GM18873 (cell line): ENCODE data around the gene IREB2.
"Not testable (repeated sequence)": the region's sequence is repeated elsewhere in the genome, so short reads cannot be mapped to it uniquely, and the experiment has no call there.

Source experiments
- ATAC-seq: cut with Tn5 transposase; IDR thresholded peaks from one replicate; pipeline ENCODE4 v1.9.1; 2021; ENCODE audit warnings: mild to moderate bottlenecking, moderate library complexity, moderate number of reproducible peaks; ENCODE audit not compliant: unreplicated experiment, low FRiP score

IREB2 gene

GRCh38 chr15:78460737-78461136 lies 22.7 kb downstream of the IREB2 start:
- ATAC-seq: no peak

- no peak for ATAC-seq
Observed at GRCh38 chr15:78461171-78461888, 23.3 kb downstream of the IREB2 start.

GRCh38 chr15:78469031-78469430 lies 31.0 kb downstream of the IREB2 start:
- no peak for ATAC-seq

GRCh38 chr15:78477295-78477694 lies 39.3 kb downstream of the IREB2 start:
- ATAC-seq: no peak

DNA sequence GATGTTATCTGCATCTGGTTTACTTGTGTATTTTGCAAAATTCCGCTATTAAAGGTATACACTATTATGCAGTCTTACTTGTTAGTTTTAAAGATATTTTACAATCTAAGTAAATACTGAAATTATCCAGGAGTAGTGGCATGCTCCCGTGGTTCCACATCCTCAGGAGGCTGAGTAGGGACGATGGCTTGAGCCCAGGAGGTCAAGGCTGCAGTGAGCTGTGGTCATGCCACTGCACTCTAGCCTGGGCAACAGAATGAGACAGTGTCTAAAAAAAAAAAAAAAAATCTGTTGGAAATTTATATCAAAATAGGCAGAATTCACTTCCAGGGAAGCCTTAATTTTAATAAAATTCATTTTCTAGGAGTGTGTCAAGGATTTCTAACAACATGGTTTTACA lies 41.6 kb downstream of the IREB2 start:
- no peak for ATAC-seq

DNA sequence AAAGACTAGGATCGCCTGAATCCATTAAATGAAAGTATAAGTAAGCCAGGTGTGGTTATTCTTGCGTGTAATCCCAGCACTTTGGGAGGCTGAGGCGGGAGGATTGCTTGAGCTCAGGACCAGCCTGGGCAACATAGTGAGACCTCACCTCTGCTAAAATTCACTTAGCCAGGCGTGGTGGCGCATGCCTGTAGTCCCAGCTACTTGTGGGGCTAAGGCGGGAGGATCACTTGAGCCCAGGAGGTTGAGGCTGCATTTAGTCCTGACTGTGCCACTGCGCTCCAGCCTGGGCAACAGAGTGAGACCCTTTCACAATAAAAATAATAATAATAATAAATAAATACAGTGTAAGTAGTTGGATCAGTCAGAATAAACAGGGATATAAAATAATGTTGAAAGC lies 43.9 kb downstream of the IREB2 start:
- ATAC-seq: no peak

GRCh38 chr15:78492872-78493271 lies 54.9 kb downstream of the IREB2 start:
- ATAC-seq: no peak

DNA sequence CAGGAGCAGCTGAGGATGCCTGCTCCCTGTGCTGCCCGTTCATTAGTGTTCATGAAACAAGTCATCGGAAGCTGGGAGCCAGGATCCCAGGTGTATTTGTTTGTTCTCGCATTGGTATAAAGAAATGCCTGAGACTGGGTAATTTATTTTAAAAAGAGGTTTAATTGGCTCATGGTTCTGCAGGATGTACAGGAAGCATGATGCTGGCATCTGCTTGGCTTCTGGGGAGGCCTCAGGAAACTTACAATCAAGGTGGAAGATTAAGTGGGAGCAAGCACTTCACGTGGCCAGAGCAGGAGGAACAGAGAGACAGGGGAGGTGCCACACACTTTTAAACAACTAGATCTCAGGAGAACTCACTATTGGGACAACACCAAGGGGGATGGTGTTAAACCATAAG lies 63.8 kb downstream of the IREB2 start:
- ATAC-seq: no peak

DNA sequence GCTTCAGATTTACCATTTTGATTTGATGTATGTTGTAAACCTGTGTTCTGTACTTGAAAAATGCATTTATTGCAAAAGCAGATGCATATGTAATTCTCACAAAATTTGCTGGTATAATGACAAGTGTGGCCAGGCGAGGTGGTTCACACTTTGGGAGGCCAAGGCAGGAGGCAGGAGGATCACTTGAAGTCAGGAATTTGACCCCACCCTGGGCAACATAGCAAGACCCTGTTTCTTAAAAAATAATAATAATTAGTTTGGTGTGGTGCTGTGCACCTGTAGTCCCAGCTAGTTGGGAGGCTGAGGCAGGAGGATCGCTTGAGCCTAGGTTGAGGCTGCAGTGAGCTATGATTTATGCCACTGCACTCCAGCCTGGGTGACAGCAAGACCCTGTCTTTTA lies 64.6 kb downstream of the IREB2 start:
- no peak for ATAC-seq

DNA sequence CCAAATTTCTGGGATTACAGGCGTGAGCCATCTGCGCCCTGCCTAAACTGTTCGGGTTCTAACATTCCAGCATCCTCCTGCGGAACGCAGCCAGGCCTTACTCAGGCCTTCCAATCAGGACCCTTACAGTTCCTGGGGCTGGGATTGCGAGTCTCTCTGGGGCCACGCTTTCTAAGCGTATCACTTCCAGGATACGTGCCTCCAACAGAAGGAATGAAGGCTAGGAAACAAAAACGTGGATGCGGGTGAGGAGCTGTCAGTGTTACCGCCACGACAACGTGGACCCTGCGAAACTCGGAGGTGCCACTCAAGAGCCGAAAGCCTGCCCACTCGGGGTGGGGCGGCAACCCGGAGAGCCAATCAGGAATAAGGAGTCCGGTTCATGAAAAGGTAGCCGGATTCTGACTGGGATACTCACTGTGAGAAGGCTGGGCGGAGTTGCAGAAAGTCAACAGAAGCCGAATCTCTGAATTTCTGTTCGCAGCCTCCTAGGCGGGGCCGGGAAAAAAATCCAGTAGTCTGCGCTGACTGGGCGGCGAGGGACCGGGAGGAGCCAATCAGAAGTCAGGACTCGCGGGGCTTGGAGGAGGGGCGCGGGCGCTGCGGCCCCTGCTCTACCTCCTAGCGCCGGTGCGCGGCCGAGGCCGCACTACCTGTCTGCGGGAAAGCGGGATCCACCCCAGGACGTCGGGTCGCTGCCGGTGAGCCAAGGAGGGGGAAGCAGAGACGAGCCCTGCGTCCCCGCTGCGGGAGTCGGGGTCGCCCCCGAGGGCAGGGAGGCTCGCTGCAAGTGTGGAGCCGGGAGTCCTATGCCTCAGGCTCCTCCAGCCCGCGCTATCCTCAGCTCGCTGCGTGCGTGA lies 69.2 kb downstream of the IREB2 start, which contains the start of gene HYKK:
TSS of gene HYKK (plus strand) at position 607 of the 860 bp plus-strand sequence. CDS start 5,512 bp downstream, outside the sequence.
- peak; percentile 80 for ATAC-seq

- ATAC-seq: peak; percentile 2
Observed at GRCh38 chr15:78507831-78508160, 69.8 kb downstream of the IREB2 start.

DNA sequence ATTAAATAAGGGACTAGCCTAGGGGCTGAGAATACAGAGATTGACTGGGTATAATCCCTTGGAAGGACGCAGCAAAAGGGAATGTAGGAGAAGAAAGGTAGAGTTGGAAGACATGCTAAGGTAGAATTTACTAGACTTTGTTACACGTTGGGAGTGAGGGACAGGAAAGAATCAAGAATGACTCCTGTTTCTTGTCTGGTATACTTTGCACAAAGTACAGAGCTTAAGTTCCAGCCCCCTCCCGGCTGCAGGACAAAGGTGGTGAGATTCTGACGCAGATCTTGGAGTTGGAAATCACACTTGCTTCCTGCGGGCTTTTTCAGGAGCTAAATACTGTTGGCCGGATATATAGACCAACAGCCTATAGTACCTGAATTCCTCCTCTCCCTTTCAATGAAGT lies 70.3 kb downstream of the IREB2 start:
- no peak for ATAC-seq

GRCh38 chr15:78509726-78510312 lies 71.8 kb downstream of the IREB2 start:
- no peak for ATAC-seq

- not testable (repeated sequence) for ATAC-seq
Observed at GRCh38 chr15:78520035-78520434, 82.0 kb downstream of the IREB2 start.

DNA sequence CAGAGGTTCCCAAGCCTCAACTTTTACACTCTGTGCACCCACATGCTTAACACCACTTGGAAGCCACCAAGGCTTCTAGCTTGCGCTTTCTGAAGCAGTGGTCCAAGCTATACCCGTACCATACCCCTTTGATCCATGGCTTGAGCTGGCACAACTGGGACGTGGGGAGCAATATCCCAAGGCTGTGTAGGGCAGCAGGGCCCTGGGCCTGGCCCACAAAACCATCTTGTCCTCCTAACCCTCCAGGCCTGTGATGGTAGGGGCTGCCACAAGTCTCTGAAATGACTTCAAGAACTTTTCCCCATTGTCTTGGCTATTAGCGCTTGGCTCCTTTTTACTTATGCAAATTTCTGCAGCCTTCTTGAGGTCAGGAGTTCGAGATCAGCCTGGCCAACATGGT lies 86.2 kb downstream of the IREB2 start:
- ATAC-seq: no peak

DNA sequence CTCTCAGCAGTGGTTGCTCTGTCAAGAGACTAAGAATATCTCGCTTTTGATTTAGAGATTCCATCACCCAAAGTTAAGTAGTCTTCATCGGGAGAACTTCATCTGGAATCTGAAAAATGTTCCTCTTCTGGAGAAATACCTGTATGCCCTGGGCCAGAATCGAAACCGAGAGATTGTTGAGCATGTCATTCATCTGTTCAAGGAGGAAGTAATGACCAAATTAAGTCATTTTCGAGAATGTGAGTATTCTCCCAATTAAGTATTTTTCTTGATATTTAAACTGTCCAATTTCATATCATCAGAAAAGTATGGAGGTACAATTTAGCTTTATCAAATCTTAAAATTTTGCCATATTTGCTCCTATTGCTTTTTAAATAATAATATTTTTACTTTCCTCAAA lies 89.3 kb downstream of the IREB2 start:
- no peak for ATAC-seq

GRCh38 chr15:78533331-78533730 lies 95.3 kb downstream of the IREB2 start:
- no peak for ATAC-seq

GRCh38 chr15:78536134-78536533 lies 98.1 kb downstream of the IREB2 start:
- ATAC-seq: no peak

GRCh38 chr15:78537266-78537905 lies 99.4 kb downstream of the IREB2 start:
- no peak for ATAC-seq

DNA sequence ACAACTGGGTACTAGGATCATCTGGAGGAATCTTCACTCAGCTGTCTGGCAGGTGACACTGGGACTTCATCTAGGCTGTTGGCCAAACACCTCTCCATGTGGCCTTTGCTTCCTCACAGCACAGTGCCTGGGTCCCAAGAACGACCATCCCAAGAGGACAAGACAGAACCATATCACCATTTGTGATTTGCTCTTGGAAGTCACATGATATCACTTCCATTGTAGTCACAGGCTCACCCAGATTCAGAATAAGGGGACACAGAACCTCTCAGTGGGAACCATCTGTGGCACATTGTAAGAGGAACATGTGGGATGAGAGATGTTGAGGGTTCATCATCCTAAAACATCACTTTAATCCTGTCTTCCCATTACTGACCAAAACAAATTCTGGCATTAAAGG lies 100.3 kb downstream of the IREB2 start:
- ATAC-seq: no peak
